NCI-H82 treated with DMSO at 0.1 percent for 48 hours (cell line): ENCODE data around the gene PHC1.

ENCODE experiments used
- DNase-seq: peaks from one replicate; lab custom pipeline; 2025; ENCODE audit not compliant: unreplicated experiment; lab: John Stamatoyannopoulos, UW

The PHC1 gene

GRCh38 chr12:8949342-8950220, 35.3 kb downstream of the PHC1 start, which contains the start of gene M6PR:
M6PR (minus strand) TSS chr12:8949645; CDS start chr12:8946404, 3,241 bp downstream.
- DNase-seq, result peak; percentile 96

- peak; percentile 55 for DNase-seq
Observed at GRCh38 chr12:8950221-8950527, 35.9 kb downstream of the PHC1 start.

- DNase-seq, result no peak
Observed at GRCh38 chr12:8950702-8951478, 36.6 kb downstream of the PHC1 start.

GRCh38 chr12:8951744-8952143, 37.4 kb downstream of the PHC1 start:
- DNase-seq, result no peak

- DNase-seq, result no peak
Observed at GRCh38 chr12:8953773-8954402, 39.6 kb downstream of the PHC1 start.

GRCh38 chr12:8956073-8956472, 41.8 kb downstream of the PHC1 start:
- DNase-seq, result no peak

- DNase-seq, result no peak
Observed at GRCh38 chr12:8956772-8957171, 42.5 kb downstream of the PHC1 start.

GRCh38 chr12:8957561-8957960, 43.3 kb downstream of the PHC1 start:
- DNase-seq, result no peak

GRCh38 chr12:8958066-8958465, 43.8 kb downstream of the PHC1 start:
- no peak for DNase-seq

GRCh38 chr12:8960176-8960575, 45.9 kb downstream of the PHC1 start:
- DNase-seq, result no peak

GRCh38 chr12:8968761-8969160, 54.5 kb downstream of the PHC1 start:
- no peak for DNase-seq

- DNase-seq, result no peak
Observed at GRCh38 chr12:8969861-8970411, 55.6 kb downstream of the PHC1 start.

GRCh38 chr12:8970432-8970831, 56.1 kb downstream of the PHC1 start:
- DNase-seq, result no peak

- no peak for DNase-seq
Observed at GRCh38 chr12:8980137-8980536, 65.8 kb downstream of the PHC1 start.

- no peak for DNase-seq
Observed at GRCh38 chr12:8985213-8985754, 71.0 kb downstream of the PHC1 start.

- DNase-seq, result peak; percentile 90
Observed at GRCh38 chr12:8987163-8987562, 72.9 kb downstream of the PHC1 start.

- no peak for DNase-seq
Observed at GRCh38 chr12:8987685-8988084, 73.4 kb downstream of the PHC1 start.

- DNase-seq, result no peak
Observed at GRCh38 chr12:8989413-8989812, 75.1 kb downstream of the PHC1 start, which contains the start of gene KLRG1. KLRG1 (plus strand) TSS chr12:8989546; CDS start chr12:8989636, 90 bp downstream.
